Effector memory CD4-positive, alpha-beta T cell (primary cell): Measurements from ENCODE around the gene ARL14EP.
A peak's percentile ranks its signal among the peaks of the same experiment; 100 is the strongest.

Source experiments
- DNase-seq, 3 donors: peaks; one replicate each; pipeline ENCODE4 v3.0.0-alpha.2; 2020
- H3K27ac ChIP-seq: 2 replicates; pipeline ENCODE4 v1.7.0; 2013; ENCODE audit warnings: mild to moderate bottlenecking, low read length, moderate library complexity; ENCODE audit not compliant: insufficient read depth, poor library complexity, severe bottlenecking
- H3K27me3 ChIP-seq: replicated peaks from 2 replicates; pipeline ENCODE4 v1.7.0; 2013; ENCODE audit warnings: mild to moderate bottlenecking, low read length; ENCODE audit not compliant: insufficient read depth, control insufficient read depth, poor library complexity, severe bottlenecking
- H3K36me3 ChIP-seq: 2 replicates; pipeline ENCODE4 v1.7.0; 2013; ENCODE audit warnings: mild to moderate bottlenecking, low read length, moderate library complexity; ENCODE audit not compliant: control insufficient read depth, insufficient read depth
- H3K4me1 ChIP-seq: 2 replicates; pipeline ENCODE4 v1.7.0; 2013; ENCODE audit warnings: low read length, mild to moderate bottlenecking; ENCODE audit not compliant: control insufficient read depth, insufficient read depth, poor library complexity, severe bottlenecking
- H3K4me3 ChIP-seq: 2 replicates; pipeline ENCODE4 v1.7.0; 2013; ENCODE audit warnings: low read length, low read depth, mild to moderate bottlenecking; ENCODE audit not compliant: insufficient read depth, poor library complexity, severe bottlenecking
- H3K9me3 ChIP-seq: 2 replicates; pipeline ENCODE4 v1.7.0; 2013; ENCODE audit warnings: mild to moderate bottlenecking, low read length, moderate library complexity; ENCODE audit not compliant: control insufficient read depth
- total RNA-seq, 3 donors: gene quantifications; one replicate each; lab custom pipeline; 2026; lab: John Stamatoyannopoulos, UW

ARL14EP gene
- 30.5 to 41.2 (median 37.6) reads per million in 3 donors for total RNA-seq

- DNase-seq: peak; percentile 71 to 78 (median 77)
- no peaks in the 10 kb centered on the region for H3K36me3 ChIP-seq
- peak within 1 kb of the TSS; percentile 71 for H3K4me3 ChIP-seq
- H3K27ac ChIP-seq: peak within 1 kb of the TSS; percentile 87
- H3K27me3 ChIP-seq: no peaks in the 10 kb centered on the region
- peaks cover 20% of the 10 kb centered on the region for H3K4me1 ChIP-seq
- no peaks in the 10 kb centered on the region for H3K9me3 ChIP-seq
Observed at GRCh38 chr11:30322826-30323710, at the start of gene ARL14EP. Gene ARL14EP, plus strand, starts transcription at chr11:30323104. Its CDS starts 7,845 bp downstream, at chr11:30330949.

- Histone ChIP-seq H3K4me1 (peaks cover 12% of the 10 kb centered on the region), H3K27me3 (no peaks in the 10 kb centered on the region), H3K27ac (no peak overlapping the region), H3K4me3 (no peak overlapping the region), H3K36me3 (no peaks in the 10 kb centered on the region), H3K9me3 (no peaks in the 10 kb centered on the region)
- DNase-seq: no peak
Observed at GRCh38 chr11:30277176-30277575, 45.7 kb upstream of the ARL14EP start.

- H3K9me3 ChIP-seq: no peaks in the 10 kb centered on the region
- no peak for DNase-seq
- H3K27ac ChIP-seq: no peak overlapping the region
- no peaks in the 10 kb centered on the region for H3K36me3 ChIP-seq
- no peak overlapping the region for H3K4me3 ChIP-seq
- no peaks in the 10 kb centered on the region for H3K27me3 ChIP-seq
- peaks cover 14% of the 10 kb centered on the region for H3K4me1 ChIP-seq
Observed at GRCh38 chr11:30279796-30280195, 43.1 kb upstream of the ARL14EP start.

GRCh38 chr11:30281476-30282288 lies 41.2 kb upstream of the ARL14EP start:
- Histone ChIP-seq H3K27me3 (no peaks in the 10 kb centered on the region), H3K27ac (no peak overlapping the region), H3K9me3 (no peaks in the 10 kb centered on the region), H3K4me3 (no peak overlapping the region), H3K36me3 (no peaks in the 10 kb centered on the region), H3K4me1 (peaks cover 14% of the 10 kb centered on the region)
- DNase-seq: no peak

- DNase-seq: peak in 2 of 3 donors; percentile 9 to 12
Observed at GRCh38 chr11:30282289-30282631, 40.6 kb upstream of the ARL14EP start.

GRCh38 chr11:30284836-30285235 lies 38.1 kb upstream of the ARL14EP start:
- no peaks in the 10 kb centered on the region for H3K36me3 ChIP-seq
- no peak for DNase-seq
- no peak overlapping the region for H3K27ac ChIP-seq
- H3K4me1 ChIP-seq: peaks cover 14% of the 10 kb centered on the region
- H3K4me3 ChIP-seq: no peak overlapping the region
- H3K9me3 ChIP-seq: no peaks in the 10 kb centered on the region
- no peaks in the 10 kb centered on the region for H3K27me3 ChIP-seq

More at GRCh38 chr11:30282289-30282631, 40.6 kb upstream of the ARL14EP start:
- H3K27me3 ChIP-seq: no peaks in the 10 kb centered on the region
- peaks cover 14% of the 10 kb centered on the region for H3K4me1 ChIP-seq
- no peaks in the 10 kb centered on the region for H3K36me3 ChIP-seq
- no peaks in the 10 kb centered on the region for H3K9me3 ChIP-seq
- no peak overlapping the region for H3K4me3 ChIP-seq
- no peak overlapping the region for H3K27ac ChIP-seq

- DNase-seq: no peak
- no peaks in the 10 kb centered on the region for H3K36me3 ChIP-seq
Observed at GRCh38 chr11:30285416-30286121, 37.3 kb upstream of the ARL14EP start.

GRCh38 chr11:30291331-30291730 lies 31.6 kb upstream of the ARL14EP start:
- Histone ChIP-seq H3K27me3 (no peaks in the 10 kb centered on the region), H3K4me3 (no peak overlapping the region), H3K27ac (no peak overlapping the region), H3K36me3 (no peaks in the 10 kb centered on the region), H3K4me1 (no peaks in the 10 kb centered on the region), H3K9me3 (no peaks in the 10 kb centered on the region)
- DNase-seq: no peak

More at GRCh38 chr11:30285416-30286121, 37.3 kb upstream of the ARL14EP start:
- Histone ChIP-seq H3K27me3 (no peaks in the 10 kb centered on the region), H3K27ac (no peak overlapping the region), H3K4me1 (peaks cover 14% of the 10 kb centered on the region), H3K9me3 (no peaks in the 10 kb centered on the region), H3K4me3 (no peak overlapping the region)

- no peak for DNase-seq
- Histone ChIP-seq H3K4me1 (no peaks in the 10 kb centered on the region), H3K36me3 (no peaks in the 10 kb centered on the region), H3K9me3 (no peaks in the 10 kb centered on the region), H3K4me3 (no peak overlapping the region), H3K27me3 (no peaks in the 10 kb centered on the region), H3K27ac (no peak overlapping the region)
Observed at GRCh38 chr11:30292545-30292944, 30.4 kb upstream of the ARL14EP start.
